CD4-positive, alpha-beta T cell treated with Interleukin-12 subunit alpha and Interleukin-12 subunit beta, for 1 hour (primary cell): Measurements from ENCODE around the gene GOLGA8B.
A peak's percentile ranks its signal among the peaks of the same experiment; 100 is the strongest.
"Not testable (repeated sequence)": the region's sequence is repeated elsewhere in the genome, so short reads cannot be mapped to it uniquely, and the experiment has no call there.

Experiments
- DNase-seq: peaks from one replicate; pipeline ENCODE4 v3.0.0-alpha.2; 2020

The GOLGA8B gene, protein sequence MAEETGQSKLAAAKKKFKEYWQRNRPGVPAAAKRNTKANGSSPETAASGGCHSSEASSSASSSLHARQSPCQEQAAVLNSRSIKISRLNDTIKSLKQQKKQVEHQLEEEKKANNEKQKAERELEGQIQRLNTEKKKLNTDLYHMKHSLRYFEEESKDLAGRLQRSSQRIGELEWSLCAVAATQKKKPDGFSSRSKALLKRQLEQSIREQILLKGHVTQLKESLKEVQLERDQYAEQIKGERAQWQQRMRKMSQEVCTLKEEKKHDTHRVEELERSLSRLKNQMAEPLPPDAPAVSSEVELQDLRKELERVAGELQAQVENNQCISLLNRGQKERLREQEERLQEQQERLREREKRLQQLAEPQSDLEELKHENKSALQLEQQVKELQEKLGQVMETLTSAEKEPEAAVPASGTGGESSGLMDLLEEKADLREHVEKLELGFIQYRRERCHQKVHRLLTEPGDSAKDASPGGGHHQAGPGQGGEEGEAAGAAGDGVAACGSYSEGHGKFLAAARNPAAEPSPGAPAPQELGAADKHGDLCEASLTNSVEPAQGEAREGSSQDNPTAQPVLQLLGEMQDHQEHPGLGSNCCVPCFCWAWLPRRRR

DNA sequence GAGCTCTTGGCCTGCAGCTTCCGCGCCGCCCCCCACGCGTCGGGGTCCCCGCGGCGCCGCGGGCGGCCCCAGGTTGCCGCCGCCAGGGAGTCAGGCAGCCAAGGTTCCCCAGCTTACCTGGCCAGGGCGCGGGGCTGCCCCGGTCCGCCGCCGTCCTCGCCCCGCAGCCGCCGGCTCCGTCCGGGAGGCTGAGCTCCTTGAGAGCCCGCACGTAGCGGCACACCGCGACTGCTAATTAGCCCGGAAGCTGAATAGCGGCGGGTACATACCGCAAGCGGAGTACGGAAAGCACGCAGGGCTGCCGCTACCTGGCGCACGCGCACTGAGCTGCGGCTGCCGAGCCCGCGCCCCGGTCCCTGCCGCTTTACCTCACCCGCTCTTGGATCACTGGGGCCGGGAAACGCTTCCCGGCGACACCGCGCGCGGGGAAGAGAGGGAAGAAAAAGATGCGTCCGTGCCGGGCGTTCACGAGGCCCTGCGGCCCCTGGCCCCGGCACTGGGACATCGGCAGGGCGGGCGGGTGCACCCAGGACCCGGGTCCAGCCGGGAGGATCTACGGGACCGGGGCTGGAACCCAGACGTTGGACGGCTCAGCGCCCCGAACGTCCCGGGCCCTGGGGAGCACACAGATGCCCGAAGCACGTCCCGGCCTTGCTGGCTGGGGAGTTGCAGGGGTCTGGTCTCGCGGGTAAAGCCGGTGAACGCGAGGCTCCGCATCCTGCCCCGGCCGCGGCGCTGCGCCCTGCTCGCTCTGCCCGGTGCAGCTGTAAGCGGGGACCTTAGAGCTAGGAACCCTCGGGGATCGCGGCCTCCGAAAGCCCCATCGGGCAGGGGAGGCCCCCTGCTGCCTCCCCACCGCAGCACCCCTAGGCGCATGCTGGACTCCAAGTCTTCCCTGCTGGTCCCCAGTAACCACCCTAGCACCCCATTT, at the start of gene GOLGA8B:
Gene GOLGA8B, minus strand, starts transcription at position 253 of the 931 bp plus-strand sequence. CDS start 47,739 bp downstream, outside the sequence.
- DNase-seq = peak; percentile 84

DNA sequence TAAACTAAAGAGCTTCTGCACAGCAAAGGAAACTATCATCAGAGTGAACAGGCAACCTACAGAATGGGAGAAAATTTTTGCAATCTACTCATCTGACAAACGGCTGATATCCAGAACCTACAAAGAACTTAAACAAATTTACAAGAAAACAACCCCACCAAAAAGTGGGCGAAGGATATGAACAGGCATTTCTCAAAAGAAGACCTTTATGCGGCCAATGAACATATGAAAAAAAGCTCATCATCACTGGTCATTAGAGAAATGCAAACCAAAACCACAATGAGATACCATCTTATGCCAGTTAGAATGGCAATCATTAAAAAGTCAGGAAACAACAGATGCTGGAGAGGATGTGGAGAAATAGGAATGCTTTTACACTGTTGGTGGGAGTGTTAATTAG, 49.7 kb upstream of the GOLGA8B start:
- not testable (repeated sequence) for DNase-seq

DNA sequence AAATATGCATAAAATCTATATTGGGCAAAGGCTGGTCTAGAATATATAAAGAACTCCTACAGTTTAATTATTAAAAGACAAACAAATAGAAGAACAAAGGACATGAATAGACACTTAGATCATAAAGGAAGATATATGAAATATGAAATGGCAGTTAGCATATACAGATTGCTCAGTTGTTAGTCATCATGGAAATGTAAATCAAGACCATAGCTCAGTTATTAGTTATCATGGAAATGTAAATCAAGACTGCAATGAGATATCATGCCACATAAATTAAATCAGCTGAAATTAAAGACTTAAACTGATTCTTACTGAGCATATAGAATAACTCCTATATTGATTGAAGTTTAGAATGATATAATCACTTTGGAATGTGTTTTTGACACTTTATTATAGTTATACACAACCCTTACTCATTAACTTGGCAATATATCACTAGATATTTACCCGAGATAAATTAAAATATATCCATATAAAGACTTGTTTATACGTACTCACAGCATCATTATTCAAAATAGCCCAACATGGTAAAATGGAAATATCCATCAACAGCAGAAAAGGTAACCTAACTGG, 45.2 kb upstream of the GOLGA8B start:
- DNase-seq = no peak

DNA sequence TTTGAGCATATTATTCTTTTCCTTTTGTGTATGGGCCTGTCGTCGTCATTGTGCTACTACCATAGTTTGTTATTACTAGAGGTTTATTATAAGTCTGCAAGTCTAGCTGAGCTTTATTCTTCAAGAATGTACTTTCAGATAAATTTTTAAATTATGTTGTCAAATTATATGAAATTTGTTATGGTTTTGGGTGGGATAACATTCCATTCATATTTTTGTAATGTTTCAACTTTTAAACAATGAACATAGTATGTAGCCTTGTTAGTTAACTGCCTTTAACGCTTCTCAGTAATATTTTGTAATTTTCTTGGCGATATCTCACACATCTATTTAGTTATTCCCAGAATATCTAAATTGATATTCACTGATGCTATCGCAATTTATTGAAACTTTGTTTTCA, 41.6 kb upstream of the GOLGA8B start:
- DNase-seq = no peak

DNA sequence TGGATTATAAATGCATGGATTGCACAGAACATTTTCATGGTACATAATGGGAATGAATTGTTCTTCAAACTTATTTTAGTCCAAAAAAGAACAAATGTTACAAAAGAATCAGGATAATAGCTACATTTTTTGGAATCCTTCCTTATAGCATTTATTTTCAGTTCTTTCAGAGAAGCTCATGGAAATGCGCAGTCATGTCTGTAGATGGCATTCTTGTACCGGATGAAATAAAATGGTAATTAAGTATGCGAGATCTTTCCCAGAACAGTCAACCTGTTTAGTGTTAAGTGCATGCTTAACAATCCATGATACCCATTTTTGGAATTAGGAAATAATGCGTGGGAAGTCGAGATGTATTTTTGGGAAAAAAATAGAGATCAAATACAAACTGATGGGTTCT, 38.2 kb upstream of the GOLGA8B start:
- no peak for DNase-seq

DNA sequence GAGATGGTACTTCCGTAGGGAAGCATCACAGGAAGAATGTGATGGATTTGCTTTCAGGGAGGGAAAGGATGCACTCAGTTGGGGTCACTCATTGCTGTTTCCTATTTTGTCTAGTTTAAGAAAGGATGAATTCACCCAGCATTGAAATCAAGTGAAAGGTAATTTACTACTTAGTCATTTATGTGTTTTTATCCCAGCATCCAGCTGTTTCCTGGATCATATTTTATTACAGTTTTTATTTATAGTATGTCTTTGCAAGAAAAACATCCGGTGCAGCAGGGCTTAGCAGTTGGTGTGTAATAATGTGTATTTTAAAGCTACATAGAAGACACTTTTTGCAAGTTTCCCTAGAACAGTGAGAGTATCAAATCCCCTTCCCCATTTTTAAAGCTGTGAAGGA, 37.4 kb upstream of the GOLGA8B start:
- DNase-seq = no peak

DNA sequence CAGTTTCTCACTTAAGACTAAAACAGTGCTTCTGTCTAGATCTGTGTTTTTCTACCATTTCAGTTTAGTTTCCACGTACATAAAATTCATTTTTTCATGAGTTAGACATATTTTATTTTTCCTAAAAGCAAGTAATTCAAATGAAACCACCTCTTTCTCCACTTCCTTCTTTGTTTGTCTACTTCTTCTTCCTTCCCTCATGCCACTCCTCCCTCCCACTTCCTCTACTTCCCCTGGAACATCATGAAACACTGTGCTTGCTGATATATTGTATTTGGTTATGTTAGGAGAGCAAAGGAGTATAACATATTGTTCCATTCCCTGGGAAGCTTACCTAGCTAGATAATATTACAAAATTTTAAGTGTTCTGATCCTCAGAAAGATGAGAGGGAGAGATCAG, 36.7 kb upstream of the GOLGA8B start:
- DNase-seq = no peak

DNA sequence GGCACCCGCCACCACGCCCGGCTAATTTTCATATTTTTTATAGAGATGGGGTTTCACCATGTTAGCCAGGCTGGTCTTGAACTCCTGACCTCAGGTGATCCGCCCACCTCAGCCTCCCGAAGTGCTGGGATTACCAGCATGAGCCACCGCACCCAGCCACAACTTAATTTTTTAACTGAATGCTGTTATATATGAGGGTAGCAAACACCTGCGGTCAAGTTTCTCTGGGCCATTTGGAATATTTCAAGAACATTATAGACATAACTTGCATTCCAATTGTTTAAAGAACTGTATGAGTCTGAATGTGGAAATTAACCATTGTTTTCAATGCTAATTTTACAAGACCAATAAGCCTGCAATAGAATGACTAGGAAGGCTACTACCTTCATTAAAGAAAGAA, 35.7 kb upstream of the GOLGA8B start:
- DNase-seq = no peak

DNA sequence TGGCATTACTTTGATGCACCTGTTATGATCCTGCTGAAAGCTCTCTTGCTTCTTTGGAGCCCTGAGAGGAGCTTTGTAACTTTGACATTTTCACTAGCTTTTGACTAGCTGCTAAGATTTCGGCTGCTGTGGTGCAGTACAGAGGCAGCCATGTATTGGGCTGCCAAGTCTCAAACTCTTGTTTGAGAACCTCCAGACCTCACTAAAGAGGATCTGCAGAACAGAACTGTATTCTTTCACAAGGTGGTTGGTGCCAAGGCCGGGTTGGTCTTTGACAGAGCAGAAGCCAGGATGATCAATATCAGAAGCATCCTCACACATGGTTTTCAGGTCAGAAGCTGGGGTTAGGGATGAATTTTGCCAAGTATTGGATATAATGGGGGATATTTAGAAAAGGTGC, 34.6 kb upstream of the GOLGA8B start:
- DNase-seq = no peak

DNA sequence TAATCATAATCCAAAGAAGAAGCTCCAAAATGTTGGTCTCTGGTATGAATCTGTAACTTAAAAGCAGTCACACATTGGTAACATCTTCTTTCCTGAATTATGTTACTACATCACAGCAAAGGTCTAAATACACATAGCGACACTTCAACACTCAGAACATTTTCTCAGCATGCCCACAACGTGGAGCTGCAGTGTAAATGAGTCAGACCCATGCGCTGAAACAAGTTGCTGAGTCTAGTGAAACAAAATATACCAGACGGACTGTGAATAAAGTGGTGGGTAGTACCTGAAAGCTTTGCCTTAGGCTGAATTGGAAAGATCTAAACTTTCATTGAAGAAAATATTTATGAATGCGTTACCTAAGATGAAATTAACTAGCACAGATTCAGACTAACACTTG, 33.2 kb upstream of the GOLGA8B start:
- DNase-seq = no peak

DNA sequence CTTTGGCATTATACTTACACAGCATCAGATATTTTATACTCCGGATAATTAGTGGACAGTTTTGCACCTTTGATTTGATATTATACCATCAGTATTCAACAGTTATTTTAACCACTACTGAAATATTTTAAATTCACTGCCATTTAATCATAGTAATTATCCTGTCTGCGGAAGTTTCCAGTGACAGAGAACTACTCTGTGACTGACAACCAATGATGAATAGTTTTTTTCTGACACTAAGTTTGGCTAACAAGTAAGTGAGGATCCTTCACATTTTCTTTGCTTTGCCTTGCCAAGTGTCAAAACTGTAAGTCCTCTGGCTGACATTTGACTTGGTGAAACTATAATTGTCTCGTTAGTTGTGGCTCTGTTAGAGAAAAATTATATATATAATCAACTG, 30.5 kb upstream of the GOLGA8B start:
- no peak for DNase-seq

DNA sequence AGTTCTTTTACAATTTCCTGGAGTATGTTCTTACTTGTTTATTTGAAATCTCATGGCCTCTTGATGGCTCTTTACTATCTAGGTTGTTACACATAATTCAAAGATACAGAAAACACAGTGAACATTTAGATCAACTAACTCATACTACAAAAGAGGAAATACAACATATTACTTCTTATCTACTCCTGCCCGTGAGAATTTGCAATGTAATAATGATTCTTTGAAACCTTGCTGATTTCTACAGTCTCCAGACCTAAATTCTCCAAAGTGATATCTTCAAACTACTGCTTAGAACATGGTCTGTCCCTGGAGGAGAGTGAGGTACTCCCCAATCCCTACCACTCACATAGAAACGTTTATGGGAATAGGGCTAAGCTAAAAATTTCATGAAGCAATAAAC, 29.9 kb upstream of the GOLGA8B start:
- DNase-seq = no peak

DNA sequence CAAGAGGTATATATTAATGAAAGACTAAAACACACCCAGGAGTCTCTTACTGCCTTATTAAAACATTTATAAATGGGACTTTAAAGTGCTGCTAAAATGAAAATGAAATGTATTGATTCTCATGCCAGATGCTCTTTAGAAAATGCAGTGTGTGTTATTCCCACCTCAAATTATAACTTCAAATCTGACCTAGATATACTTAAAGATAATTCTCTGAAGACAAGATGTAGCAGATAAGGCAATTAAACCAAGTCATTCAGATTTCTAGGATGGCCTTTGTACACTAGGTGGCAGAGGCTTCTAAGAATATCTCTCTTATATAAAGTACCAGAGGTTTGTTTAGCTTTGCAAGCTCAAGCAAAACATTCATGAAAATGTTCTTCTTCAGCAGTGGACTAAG, 26.9 kb upstream of the GOLGA8B start:
- DNase-seq = peak; percentile 9

DNA sequence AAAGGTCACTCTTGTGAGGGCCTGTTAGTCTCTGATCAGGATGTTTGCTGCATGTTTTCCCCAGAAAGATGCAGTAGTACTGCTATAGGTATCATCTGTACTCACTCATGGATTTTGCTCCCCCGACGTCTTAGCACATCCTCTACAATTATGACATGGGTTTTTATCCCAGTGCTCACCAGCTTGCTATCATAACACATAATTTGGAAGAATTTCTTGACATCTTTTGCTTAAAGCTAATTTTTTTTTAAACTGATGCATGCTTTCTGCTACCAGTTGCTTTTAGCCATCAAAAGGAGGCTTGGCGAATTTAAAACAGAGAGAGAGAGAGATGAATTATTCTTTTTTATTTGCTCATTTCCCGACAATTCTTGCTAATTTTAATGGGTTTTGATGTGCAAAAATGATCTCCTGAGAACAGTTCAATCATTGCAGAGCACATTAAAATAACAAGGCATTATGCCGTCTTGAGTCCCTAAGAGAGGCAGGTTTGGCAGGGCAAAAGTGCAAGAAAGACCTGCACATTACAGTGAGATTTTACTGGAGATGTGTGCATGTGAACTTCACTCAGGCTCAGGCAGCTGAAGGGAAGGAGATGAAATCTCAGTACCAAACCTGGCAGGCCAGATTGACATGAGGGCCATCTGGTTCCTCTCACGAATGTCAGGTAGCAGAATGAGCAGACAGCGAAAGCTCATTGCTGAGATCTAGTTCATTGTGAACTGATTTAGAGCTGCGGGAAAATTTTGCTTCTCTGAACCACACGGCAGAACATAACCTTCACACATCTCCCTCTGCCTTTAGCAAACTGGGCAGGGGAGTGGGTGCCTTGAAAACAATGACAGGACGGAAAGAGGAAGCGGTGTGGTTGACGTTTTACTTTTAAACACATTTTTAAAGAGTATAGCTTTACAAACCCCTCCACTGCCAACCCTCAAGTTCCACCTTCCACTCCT, 25.9 kb upstream of the GOLGA8B start:
- DNase-seq = no peak

DNA sequence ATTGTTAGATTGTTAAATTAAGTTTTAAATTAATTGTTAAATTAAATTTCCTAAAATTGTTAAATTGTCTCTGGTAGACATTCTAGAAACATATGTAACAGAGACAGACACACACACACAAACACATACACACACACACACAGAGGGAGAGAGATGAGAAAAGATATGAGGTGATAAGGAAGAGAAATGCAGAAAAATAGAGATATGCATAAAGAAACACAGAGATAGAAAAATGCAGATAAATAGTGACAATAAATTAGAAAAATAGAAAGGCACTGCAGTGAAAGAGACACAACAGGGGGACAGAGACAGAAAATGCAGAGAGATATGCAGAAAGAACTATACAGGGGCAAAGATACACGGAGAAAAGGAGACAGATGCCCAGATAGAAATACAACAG, 25.1 kb upstream of the GOLGA8B start:
- DNase-seq = no peak

DNA sequence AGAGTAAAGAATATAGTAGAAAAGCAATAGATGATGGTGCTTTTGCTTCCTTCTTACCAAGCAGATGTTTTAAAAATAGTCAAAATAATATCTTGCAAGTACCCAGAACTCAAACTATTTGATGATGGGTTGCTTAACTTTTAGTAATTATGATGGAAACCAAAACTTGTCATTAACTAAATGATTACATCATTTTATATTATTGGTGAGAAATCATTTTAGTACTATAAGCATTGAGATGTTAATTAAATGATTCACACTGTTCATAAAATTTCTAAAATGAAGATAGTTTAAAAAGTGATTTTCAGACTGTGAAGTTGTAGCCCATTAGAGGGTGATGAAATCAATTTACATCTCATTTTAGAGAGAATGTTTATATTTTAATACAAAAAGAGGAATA, 24.4 kb upstream of the GOLGA8B start:
- no peak for DNase-seq

DNA sequence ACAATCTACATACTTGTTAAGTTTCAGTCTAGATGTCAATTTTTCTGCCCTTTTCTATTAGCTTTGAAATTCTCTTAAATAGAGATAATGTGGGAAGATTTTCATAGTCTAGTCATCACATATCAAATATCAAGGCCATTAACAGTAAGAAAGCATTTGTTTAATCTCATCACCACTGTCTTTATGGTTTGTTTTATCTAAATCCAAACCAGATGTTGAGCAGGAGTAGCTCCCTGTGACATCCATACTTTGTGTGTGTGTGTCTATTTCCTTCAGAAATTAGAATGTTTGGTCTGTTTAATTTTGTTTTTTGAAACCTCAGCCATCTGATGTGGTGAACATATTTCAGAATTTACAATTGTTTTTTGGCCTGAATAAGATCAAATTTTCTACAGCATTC, 23.1 kb upstream of the GOLGA8B start:
- DNase-seq = no peak

DNA sequence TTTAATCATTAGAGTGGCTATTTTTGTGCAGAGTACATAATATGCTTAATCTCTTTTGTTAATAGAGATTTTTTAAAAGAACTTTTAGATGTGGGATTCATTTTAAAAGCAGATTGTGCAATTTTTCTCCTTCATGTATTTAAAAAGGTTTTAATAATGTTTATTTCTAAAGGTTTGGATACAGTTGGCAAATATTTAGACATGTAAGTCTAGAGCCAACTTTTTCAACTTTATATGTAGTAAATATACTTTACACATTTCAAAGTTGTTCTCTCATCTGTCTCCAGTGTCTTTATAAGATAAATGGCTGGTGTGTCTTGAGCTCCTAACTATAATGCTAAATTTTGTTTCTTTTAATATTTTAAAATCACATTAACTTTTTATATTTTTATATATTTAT, 22.7 kb upstream of the GOLGA8B start:
- DNase-seq = no peak

DNA sequence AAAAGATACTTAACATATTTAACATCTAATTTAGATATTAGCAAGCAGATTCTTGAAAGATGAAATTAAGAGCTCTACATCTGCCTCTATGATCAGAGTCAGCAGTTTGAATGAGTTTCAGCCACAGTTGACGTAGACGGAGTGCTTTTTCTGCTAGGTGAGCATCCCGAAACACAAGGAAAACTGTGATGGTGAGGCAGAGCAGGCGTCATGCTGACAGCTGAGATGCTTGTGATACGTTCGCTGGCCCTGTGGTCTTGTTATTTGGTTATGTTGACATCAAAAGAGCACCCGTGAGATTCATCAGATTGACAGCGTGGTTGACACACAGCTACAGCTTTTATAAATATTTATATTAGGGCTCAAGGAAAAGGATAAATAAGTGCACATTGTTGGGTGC, 19.6 kb upstream of the GOLGA8B start:
- no peak for DNase-seq

DNA sequence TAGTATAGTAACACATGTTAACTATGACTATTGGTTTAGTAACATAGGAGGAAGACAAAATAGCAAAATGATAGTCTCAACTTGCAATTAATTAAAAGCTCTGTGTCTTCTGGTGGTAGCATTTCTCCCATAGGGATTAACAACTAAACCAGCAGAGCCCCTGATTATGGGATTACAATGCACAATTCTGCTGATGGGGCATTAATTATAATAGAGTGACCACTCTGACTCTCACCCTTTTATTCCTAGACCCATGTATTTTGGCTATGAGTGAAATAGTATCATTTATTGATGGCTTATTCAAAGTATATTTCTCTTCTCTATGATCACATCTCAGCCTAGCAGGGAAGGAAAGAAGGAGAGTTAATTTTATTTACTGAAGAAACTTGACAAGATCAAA, 17.5 kb upstream of the GOLGA8B start:
- DNase-seq = no peak

DNA sequence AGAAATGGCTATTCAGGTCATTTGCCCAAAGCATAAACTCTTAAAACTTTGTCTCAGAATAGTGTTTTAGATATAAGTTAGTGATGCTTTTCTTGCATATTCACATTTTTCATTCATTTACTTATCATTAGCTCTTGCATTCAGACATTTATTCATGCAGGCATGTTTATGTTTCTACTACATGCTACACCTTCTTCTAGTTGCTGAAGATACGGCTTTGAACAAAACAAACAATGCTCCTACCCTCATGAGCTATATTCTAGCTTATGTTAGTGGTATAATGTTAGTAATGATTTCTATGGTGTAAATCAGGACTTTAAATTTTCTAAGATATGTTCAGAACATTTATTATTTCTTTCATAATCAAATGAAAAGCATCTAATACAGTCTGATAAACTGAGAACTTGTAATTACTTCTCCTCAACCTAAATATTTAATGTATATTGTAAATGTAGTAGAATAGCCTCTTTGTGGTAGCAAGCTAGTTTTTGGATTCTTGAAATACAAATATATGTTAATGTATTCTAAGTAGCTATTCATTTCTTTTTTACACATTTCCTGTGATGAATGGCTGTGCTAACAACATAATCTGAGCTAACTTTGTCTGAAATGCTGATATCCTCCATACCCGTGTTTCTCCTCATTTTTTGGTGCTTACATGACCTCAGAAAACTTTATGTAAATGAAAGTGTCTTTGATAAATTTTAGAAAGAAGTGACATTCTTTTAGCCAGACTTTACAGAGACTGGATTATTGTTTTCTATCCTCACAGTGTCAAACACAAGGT, 15.5 kb upstream of the GOLGA8B start:
- DNase-seq = no peak
